Fibroblast of pulmonary artery (primary cell): ENCODE measurements around the gene PEX14.
A peak's percentile ranks its signal among the peaks of the same experiment; 100 is the strongest.
"Not testable (repeated sequence)": the region's sequence is repeated elsewhere in the genome, so short reads cannot be mapped to it uniquely, and the experiment has no call there.

ENCODE experiments used
- DNase-seq: peaks from one replicate; pipeline ENCODE4 v3.0.0-alpha.2; 2010; ENCODE audit warnings: low read depth
- H3K4me3 ChIP-seq: replicated peaks from 2 replicates; pipeline ENCODE4 v1.5.1; 2011; ENCODE audit warnings: low read depth, mild to moderate bottlenecking, control low read depth, low read length, moderate library complexity
- TF ChIP-seq, protein P1 (sequence below): IDR thresholded peaks from 2 replicates; pipeline ENCODE4 v1.5.1; 2011; ENCODE audit warnings: mild to moderate bottlenecking, control low read depth, low read length, inconsistent platforms; ENCODE audit errors: missing control alignments

The PEX14 gene, protein sequence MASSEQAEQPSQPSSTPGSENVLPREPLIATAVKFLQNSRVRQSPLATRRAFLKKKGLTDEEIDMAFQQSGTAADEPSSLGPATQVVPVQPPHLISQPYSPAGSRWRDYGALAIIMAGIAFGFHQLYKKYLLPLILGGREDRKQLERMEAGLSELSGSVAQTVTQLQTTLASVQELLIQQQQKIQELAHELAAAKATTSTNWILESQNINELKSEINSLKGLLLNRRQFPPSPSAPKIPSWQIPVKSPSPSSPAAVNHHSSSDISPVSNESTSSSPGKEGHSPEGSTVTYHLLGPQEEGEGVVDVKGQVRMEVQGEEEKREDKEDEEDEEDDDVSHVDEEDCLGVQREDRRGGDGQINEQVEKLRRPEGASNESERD

DNA sequence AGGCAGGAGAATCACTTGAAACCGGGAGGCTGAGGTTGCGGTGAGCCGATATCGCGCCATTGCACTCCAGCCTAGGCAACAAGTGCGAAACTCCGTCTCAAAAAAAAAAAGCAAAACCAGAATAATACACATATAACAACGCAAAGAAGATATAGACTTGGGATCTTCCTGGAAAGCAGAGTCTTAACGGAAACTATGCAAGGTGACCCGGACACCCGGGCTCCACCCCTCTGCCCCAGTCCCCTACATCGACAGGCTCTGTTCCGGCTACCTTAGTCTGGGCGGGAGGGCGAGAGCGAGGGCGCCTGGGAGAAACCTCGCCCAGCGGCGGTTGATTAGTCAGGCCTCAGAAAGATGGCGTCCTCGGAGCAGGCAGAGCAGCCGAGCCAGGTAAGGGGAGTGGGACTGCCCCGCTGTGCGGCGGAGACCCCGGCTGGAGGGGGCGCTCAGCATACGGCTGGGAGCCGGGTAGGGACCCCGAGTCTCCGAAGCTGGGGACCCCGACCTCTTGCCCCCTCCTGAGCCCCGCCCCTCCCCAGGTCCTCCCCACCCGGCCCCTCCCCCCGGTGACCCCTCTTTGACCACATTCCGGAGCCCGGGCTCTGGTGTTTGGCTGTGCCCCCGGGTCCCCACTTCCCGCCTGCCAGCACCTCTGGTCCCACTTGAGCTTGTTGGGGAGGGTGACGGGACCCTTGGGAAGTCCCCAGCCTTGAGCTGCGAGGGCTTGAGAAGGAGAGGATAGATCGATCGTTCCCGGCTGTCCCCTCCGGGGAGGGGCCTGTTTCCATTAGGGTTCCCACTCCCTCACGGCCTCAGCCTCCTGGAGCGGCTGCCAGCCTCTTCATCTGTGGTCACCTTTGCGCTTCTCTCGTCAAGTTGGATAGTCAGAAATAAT is at the start of gene PEX14:
Gene PEX14 (plus strand): TSS at position 338 of the 895 bp plus-strand sequence. CDS start 17 bp downstream, at position 355.
- peak; percentile 83 for DNase-seq
- H3K4me3 ChIP-seq = peak within 1 kb of the TSS; percentile 77
- TF ChIP-seq, protein P1, sequence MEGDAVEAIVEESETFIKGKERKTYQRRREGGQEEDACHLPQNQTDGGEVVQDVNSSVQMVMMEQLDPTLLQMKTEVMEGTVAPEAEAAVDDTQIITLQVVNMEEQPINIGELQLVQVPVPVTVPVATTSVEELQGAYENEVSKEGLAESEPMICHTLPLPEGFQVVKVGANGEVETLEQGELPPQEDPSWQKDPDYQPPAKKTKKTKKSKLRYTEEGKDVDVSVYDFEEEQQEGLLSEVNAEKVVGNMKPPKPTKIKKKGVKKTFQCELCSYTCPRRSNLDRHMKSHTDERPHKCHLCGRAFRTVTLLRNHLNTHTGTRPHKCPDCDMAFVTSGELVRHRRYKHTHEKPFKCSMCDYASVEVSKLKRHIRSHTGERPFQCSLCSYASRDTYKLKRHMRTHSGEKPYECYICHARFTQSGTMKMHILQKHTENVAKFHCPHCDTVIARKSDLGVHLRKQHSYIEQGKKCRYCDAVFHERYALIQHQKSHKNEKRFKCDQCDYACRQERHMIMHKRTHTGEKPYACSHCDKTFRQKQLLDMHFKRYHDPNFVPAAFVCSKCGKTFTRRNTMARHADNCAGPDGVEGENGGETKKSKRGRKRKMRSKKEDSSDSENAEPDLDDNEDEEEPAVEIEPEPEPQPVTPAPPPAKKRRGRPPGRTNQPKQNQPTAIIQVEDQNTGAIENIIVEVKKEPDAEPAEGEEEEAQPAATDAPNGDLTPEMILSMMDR = no peak

DNA sequence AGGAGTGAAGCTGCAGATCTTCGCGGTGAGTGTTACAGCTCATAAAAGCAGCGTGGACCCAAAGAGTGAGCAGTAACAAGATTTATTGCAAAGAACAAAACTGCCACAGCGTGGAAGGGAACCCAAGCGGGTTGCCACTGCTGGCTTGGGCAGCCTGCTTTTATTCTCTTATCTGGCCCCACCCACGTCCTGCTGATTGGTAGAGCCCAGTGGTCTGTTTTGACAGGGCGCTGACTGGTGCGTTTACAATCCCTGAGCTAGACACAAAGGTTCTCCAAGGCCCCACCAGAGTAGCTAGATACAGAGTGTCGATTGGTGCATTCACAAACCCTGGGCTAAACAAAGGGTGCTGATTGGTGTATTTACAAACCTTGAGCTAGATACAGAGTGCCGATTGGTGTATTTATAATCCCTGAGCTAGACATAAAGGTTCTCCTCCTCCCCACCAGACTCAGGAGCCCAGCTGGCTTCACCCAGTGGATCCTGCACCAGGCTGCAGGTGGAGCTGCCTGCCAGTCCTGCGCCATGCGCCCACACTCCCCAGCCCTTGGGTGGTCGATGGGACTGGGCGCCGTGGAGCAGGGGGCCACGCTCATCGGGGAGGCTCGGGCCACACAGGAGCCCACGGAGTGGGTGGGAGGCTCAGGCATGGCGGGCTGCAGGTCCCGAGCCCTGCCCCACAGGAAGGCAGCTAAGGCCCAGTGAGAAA is 48.8 kb upstream of the PEX14 start:
- not testable (repeated sequence) for DNase-seq, H3K4me3 ChIP-seq

DNA sequence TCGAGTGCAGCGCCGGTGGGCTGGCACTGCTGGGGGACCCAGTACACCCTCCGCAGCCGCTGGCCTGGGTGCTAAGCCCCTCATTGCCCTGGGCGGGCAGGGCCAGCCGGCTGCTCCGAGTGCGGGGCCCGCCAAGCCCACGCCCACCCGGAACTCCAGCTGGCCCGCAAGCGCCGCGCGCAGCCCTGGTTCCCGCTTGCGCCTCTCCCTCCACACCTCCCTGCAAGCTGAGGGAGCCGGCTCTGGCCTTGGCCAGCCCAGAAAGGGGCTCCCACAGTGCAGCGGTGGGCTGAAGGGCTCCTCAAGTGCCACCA is 48.3 kb upstream of the PEX14 start:
- not testable (repeated sequence) for DNase-seq, H3K4me3 ChIP-seq

DNA sequence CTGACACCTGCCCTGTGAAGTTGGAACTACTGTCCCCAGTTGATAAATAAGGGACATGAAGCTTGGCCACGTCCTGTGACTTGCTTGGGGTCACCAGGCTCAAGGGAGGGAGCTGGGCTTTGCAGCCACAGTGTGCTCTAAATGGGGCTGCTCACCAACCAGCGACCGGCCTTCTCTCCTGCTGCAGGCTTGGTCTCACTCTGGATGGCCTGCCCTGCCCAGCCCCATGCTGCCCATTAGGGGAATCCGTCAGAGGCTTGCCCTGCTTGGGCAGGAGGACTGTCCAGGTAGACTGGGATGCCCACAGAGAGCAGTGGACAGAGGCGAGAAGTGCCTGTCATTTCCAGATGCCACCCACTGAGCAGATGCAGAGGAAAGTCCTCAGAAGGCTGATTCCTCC is 45.8 kb upstream of the PEX14 start:
- no peak overlapping the region for H3K4me3 ChIP-seq
- DNase-seq = no peak
- TF ChIP-seq, protein P1 = no peak

DNA sequence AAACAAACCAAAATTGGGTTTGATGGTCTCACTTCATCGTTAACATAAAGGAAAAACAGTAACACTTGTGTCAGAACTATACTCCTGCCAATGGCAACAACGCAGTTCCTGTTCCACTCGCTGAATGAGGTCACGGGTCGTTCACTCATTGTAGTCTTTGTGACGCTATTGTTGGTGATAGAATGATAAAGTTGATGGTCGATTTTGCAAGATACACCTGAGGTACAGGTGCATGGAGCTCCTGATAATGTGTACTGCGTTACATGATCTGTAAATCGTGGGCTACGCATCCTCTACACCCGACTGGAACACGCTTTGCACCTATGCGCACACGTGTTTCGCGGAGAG is 44.9 kb upstream of the PEX14 start:
- TF ChIP-seq, protein P1 = no peak
- H3K4me3 ChIP-seq = peak overlapping the region; percentile 85
- DNase-seq = peak; percentile 42

DNA sequence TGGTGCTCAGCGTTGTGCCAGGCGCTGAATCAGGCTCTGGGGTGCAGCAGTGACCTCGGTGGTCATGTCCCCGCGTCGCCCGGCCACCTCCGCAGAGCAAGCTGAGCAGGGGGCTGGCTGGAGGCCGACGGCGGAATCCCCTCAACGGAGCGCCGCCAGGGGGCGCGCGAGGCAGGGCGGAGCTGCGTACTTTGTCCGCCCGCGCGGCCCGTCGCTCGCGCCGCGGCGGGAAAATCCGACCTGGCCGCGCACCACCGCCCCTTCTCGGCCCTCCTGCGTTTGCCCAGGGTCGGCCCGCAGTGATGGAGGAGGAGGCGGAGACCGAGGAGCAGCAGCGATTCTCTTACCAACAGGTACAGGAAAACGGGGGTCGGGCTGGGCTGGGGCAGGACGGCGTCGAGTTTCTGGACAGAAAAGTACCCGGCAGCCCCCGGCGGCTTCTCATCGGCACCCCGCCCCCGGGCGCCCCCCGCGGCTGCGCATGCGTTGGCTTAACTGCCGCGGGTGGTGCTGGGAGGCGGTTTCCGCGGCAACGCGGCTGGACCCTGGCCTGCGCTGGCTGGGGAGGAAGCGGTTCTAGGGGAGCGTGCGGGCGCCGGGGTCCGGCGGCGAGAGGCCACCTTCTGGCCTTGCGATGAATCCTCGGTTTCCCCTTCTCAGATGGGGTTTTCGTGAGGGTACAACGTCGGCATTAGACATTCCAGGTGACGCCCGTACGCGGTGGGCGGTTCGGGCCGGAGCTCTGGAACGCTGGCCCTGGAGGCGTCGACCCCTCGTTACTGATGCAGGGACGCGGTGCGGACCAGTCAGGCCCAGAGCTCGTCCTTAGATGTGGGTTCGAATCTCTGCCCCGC is 44.3 kb upstream of the PEX14 start, which contains the start of gene CENPS:
Gene CENPS (plus strand): TSS at position 218 of the 854 bp plus-strand sequence. CDS start 85 bp downstream, at position 303.
- DNase-seq = peak; percentile 89
- peak within 1 kb of the TSS; percentile 85 for H3K4me3 ChIP-seq
- TF ChIP-seq, protein P1 = peak; percentile 57

DNA sequence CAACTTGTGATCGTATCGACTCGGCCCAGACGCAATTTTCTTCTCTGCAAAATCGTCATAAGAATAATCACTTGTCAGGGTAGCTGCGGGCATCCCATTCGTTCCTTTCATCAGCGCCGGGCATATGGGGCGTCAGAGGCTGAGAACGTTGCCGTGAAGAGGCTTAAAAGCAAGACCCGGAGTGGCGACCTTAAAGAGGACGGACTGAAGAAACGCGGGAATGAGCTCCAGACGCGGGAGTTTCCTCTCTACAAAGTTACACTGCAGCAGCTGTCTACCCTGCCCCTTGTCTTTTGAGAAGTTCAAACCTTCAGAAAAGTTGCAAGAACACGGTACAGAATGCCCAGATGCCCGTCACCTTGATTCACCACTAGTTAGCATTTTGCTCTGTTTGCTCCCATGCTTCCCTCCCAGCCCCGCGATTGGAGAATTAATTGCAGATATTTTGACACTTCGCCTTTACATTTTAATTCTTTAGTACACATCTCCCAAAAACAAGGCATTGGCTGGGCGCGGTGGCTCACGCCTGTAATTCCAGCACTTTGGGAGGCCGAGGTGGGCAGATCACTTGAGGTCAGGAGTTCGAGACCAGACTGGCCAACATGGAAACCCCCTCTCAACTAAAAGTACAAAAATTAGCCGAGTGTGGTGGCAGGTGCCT is 43.5 kb upstream of the PEX14 start:
- H3K4me3 ChIP-seq = peak overlapping the region; percentile 85
- TF ChIP-seq, protein P1 = no peak
- DNase-seq = no peak
